K562 (cell line): ENCODE results near the gene CFAP410. TPM values are rescaled to one million over a fixed set of nuclear protein-coding genes. Genes with fewer than 3 reads are reported as not detected.

ENCODE experiments used
- ATAC-seq: fragments of 200-7000 bp; cut with Tn5 transposase; 3 replicates; pipeline ENCODE4 v1.9.1; 2020; ENCODE audit warnings: moderate library complexity
- BruUV-seq: library from RNA; stranded (reverse); fragments of 400-500 nt; replicated peaks from 2 replicates; lab custom pipeline; 2021; lab: Mats Ljungman, UMichigan
- CTCF ChIA-PET: fragments of 300-600 bp; formaldehyde crosslinking; extraction: SDS; loops from one replicate; lab custom pipeline; 2021; ENCODE audit warnings: low intra/inter-chr PET ratio; lab: Yijun Ruan, JAX
- POLR2A ChIA-PET: fragments of 300-600, 350-650 bp; sonication (Branson Sonifier 250); formaldehyde crosslinking; extraction: SDS; loops from one replicate; lab custom pipeline; 2021; ENCODE audit warnings: antibody characterized with exemption, inconsistent platforms; lab: Yijun Ruan, JAX
- DNase-seq, 4 experiments: peaks; one replicate each; pipeline versions ENCODE4 v3.0.0 to v3.0.0-alpha.2; 2011 to 2018; ENCODE audit warnings: low spot score in 3 of 4, mixed read lengths in 3 of 4; ENCODE audit errors: extremely low read depth in 1 of 4
- FAIRE-seq: peaks from 2 replicates; lab custom pipeline; 2011; peaks lifted over from hg19 to GRCh38; lab: Jason Lieb, UNC
- H2AFZ ChIP-seq: 2 replicates; pipeline ENCODE4 v1.6.0; 2011; ENCODE audit warnings: low read depth, low read length, control low read depth, inconsistent platforms
- H3K27ac ChIP-seq: fragments of 200-600 bp; 3 replicates; pipeline ENCODE4 v1.8.0; 2011; ENCODE audit warnings: low read depth, mild to moderate bottlenecking, control low read depth, inconsistent platforms, low read length, moderate library complexity, mixed read lengths; ENCODE audit errors: extremely low read depth
- H3K27me3 ChIP-seq, 2 experiments: fragments of 300-600 bp in 1 of 2; 2 replicates in 1 of 2; 3 replicates in 1 of 2; pipeline versions ENCODE4 v1.6.0 to v1.8.0; 2011; ENCODE audit warnings: inconsistent platforms in 2 of 2, low read length in 2 of 2, mild to moderate bottlenecking in 1 of 2, mixed read lengths in 1 of 2, moderate library complexity in 1 of 2; ENCODE audit not compliant: control insufficient read depth in 2 of 2, insufficient read depth in 2 of 2
- H3K36me3 ChIP-seq: fragments of 300-600 bp; 3 replicates; pipeline ENCODE4 v1.8.0; 2011; ENCODE audit warnings: mild to moderate bottlenecking, low read length, inconsistent platforms; ENCODE audit not compliant: control insufficient read depth, insufficient read depth
- H3K4me1 ChIP-seq, 2 experiments: fragments of 200-600 bp in 1 of 2; replicated peaks in 1 of 2; 2 replicates in 1 of 2; 3 replicates in 1 of 2; pipeline versions ENCODE4 v1.5.1 to v1.8.0; 2011; ENCODE audit warnings: inconsistent platforms in 2 of 2, low read length in 2 of 2, mild to moderate bottlenecking in 1 of 2, mixed read lengths in 1 of 2, moderate library complexity in 1 of 2; ENCODE audit not compliant: control insufficient read depth in 2 of 2, insufficient read depth in 2 of 2
- H3K4me2 ChIP-seq: 2 replicates; pipeline ENCODE4 v1.6.1; 2011; ENCODE audit warnings: low read length, control low read depth, inconsistent platforms, mixed read lengths; ENCODE audit not compliant: insufficient read depth
- H3K4me3 ChIP-seq: fragments of 200-600 bp; sonication (generic), shearing (Covaris generic); 2 replicates; pipeline ENCODE4 v1.5.1; 2016; ENCODE audit warnings: control low read depth, inconsistent platforms
- H3K79me2 ChIP-seq: fragments of 200-600 bp; 3 replicates; pipeline ENCODE4 v1.8.0; 2011; ENCODE audit warnings: low read length, inconsistent platforms; ENCODE audit not compliant: control insufficient read depth, insufficient read depth
- H3K9ac ChIP-seq, 2 experiments: 2 replicates each; pipeline versions ENCODE4 v1.6.0 to v1.6.1; 2011; ENCODE audit warnings: low read depth in 2 of 2, low read length in 2 of 2, control low read depth in 1 of 2, inconsistent platforms in 1 of 2, mild to moderate bottlenecking in 1 of 2, mixed read lengths in 1 of 2; ENCODE audit not compliant: insufficient read depth in 1 of 2
- H3K9me1 ChIP-seq: one replicate; pipeline ENCODE4 v1.6.0; 2011; ENCODE audit warnings: inconsistent platforms, mild to moderate bottlenecking, low read length, moderate library complexity; ENCODE audit not compliant: control insufficient read depth, insufficient read depth
- H3K9me3 ChIP-seq: replicated peaks from 2 replicates; pipeline ENCODE4 v1.5.1; 2011; ENCODE audit warnings: low read depth, low read length, inconsistent platforms; ENCODE audit not compliant: control insufficient read depth, insufficient read depth
- H4K20me1 ChIP-seq: replicated peaks from 2 replicates; pipeline ENCODE4 v1.6.1; 2011; ENCODE audit warnings: low read length, inconsistent platforms, mixed read lengths; ENCODE audit not compliant: control insufficient read depth, insufficient read depth
- JUN ChIP-seq, 2 experiments: sonication (generic) in 1 of 2; formaldehyde crosslinking in 1 of 2; IDR thresholded peaks; 2 replicates each; pipeline versions ENCODE4 v1.6.1 to v1.8.0; 2012 to 2022; ENCODE audit warnings: borderline replicate concordance in 2 of 2, mild to moderate bottlenecking in 2 of 2, improper control_type of control experiment in 1 of 2, low read depth in 1 of 2, low read length in 1 of 2, missing genetic modification reagents in 1 of 2
- POLR2H ChIP-seq: IDR thresholded peaks from 2 replicates; pipeline ENCODE4 v1.6.1; 2016; ENCODE audit warnings: missing genetic modification characterization, low read depth, mild to moderate bottlenecking, control low read depth, missing compliant biosample characterization, moderate library complexity
- WHSC1 ChIP-seq: IDR thresholded peaks from one replicate; pipeline ENCODE4 v1.6.1; 2012; ENCODE audit warnings: low read length, control low read depth, inconsistent platforms
- ZNF174 ChIP-seq: fragments of 250-450 bp; sonication (Bioruptor Pico); IDR thresholded peaks from 2 replicates; pipeline ENCODE4 v1.4.0; 2020; ENCODE audit warnings: mild to moderate bottlenecking
- ZNF175 ChIP-seq: fragments of 200-800 bp; sonication (Bioruptor generic); IDR thresholded peaks from 2 replicates; pipeline ENCODE4 v1.6.1; 2016; ENCODE audit warnings: low read depth, mild to moderate bottlenecking, missing genetic modification characterization, missing compliant biosample characterization
- WGBS: fragments of 100-300 bp; shearing (Covaris generic); methylation state at CpG from one replicate; pipeline ENCODE4 v1.1.6; 2016; ENCODE audit warnings: low coverage, mixed read lengths; ENCODE audit not compliant: insufficient coverage; ENCODE audit errors: missing lambda C conversion rate; 5-methylcytosine and 5-hydroxymethylcytosine counted together
- in situ Hi-C: fragments of 300-500 bp; cut with MboI; formaldehyde crosslinking; loops from 4 replicates; pipeline ENCODE4 v1.15.0; 2018; ENCODE audit warnings: inconsistent platforms, mixed read lengths
- intact Hi-C: fragments of 100-400 bp; cut with micrococcal nuclease; formaldehyde crosslinking; loops from 2 replicates; pipeline ENCODE4 v1.14.2; 2022
- polyA plus RNA-seq, 8 experiments: library from polyadenylated mRNA; depleted of rRNA in 4 of 8; stranded (reverse) in 5 of 8; unstranded in 3 of 8; fragments of >200 nt; fragmentation: Nextera tagmentation in 2 of 8; fragmentation: Illumina TruSeq in 1 of 8; extraction: Ambion mirVana in 2 of 8; extraction: Trizol in 1 of 8; gene quantifications; 2 replicates each; pipeline versions ENCODE4 v1.2.1 to v1.2.3, GENCODE V29; 2011 to 2014; ENCODE audit warnings: inconsistent platforms in 1 of 8, missing spikeins in 1 of 8
- total RNA-seq, 7 experiments: library from RNA; depleted of rRNA in 6 of 7; stranded (reverse); fragments of >200 nt in 6 of 7; fragmentation: Illumina TruSeq in 2 of 7; extraction: Trizol in 2 of 7; gene quantifications; 2 replicates each; pipeline versions ENCODE4 v1.2.1 to v1.2.3, GENCODE V29; 2011 to 2021; ENCODE audit warnings: low replicate concordance in 1 of 7

Gene CFAP410
- total and polyA plus RNA-seq, 9 of the 15 experiments (the other 6 are each of a cell fraction or from before 2014, with no cell fraction given): 0.07 to 17.3 (median 2.3) TPM

- CTCF ChIA-PET: no interaction called here
- Histone ChIP-seq H4K20me1 (peaks cover 20% of the 10 kb centered on the region), H3K36me3 (no peaks in the 10 kb centered on the region), H3K9me3 (no peaks in the 10 kb centered on the region)
- BruUV-seq: no TSS peak
- no peak for DNase-seq
- TF ChIP-seq JUN (IDR thresholded peaks at IDR 0.05; ENCODE audit: borderline replicate concordance, low read depth, low read length): no peak
- no peak for TF ChIP-seq JUN (CRISPR knock-in tag; IDR thresholded peaks at IDR 0.05; ENCODE audit: borderline replicate concordance)
- no peak for TF ChIP-seq ZNF175 (CRISPR knock-in tag)
- TF ChIP-seq POLR2H (tag): no peak
- TF ChIP-seq WHSC1: no peak
- TF ChIP-seq ZNF174 (CRISPR knock-in tag): no peak
- TF ChIP-seq, all 486 proteins: peak for 0
- Histone ChIP-seq H3K27ac (no peak overlapping the region), H3K27me3 (peaks cover 15 to 69% of the 10 kb centered on the region in 2 experiments; a peak in 4 of 5 replicates), H3K79me2 (no peaks in the 10 kb centered on the region), H3K4me2 (no peak overlapping the region), H3K4me1 (peaks cover 0 to 70% of the 10 kb centered on the region in 2 experiments; a peak in 3 of 5 replicates), H3K4me3 (no peak overlapping the region), H2AFZ (no peak overlapping the region), H3K9me1 (peaks cover 3% of the 10 kb centered on the region), H3K9ac (no peak overlapping the region; a peak in 1 of 4 replicates)
- in situ Hi-C loops: loop anchor here (25.0 kb wide), 1 partner anchor 129 kb away; no protein-coding TSS in a partner anchor
- ATAC-seq: no peak
- WGBS: 3% methylated on average over 31 of the region's 33 CpGs
- intact Hi-C loops: no loop called here
- FAIRE-seq: no peak
- POLR2A ChIA-PET: interaction anchor here (0.6 to 1.4 kb wide), 2 partner anchors 13 to 42 kb away, joined by 3 to 7 read pairs; no protein-coding TSS in a partner anchor
Measured at GRCh38 chr21:44291078-44291935, 47.9 kb downstream of the CFAP410 start.
